Measurements from ENCODE around the gene SLC6A9. TPM values are rescaled to one million over a fixed set of nuclear protein-coding genes. Genes with fewer than 3 reads are reported as not detected.

Gene SLC6A9
- total RNA-seq, 2 experiments from 2014 or later, result 1.9 to 2.3 TPM

GRCh38 chr1:44047131-44047530 is 15.9 kb upstream of the SLC6A9 start:
- ATAC-seq, result no peak

GRCh38 chr1:44045064-44045463 is 13.8 kb upstream of the SLC6A9 start:
- Mint-ChIP-seq H3K27me3 (ENCODE audit: low read depth) (peaks cover 19% of the 10 kb centered on the region), H3K36me3 (ENCODE audit: low read depth) (no peaks in the 10 kb centered on the region), H3K27ac (no peak overlapping the region), H3K4me1 (ENCODE audit: low read depth) (peaks cover 11% of the 10 kb centered on the region), H3K4me3 (no peak overlapping the region), H3K9me3 (ENCODE audit: insufficient read depth) (no peaks in the 10 kb centered on the region)
- ATAC-seq (no peak), DNase-seq (no peak)
- POLR2A ChIA-PET, result no interaction called here
- CTCF ChIA-PET, result interaction anchor here (1.1 to 4.8 kb wide), 4 partner anchors 9 to 282 kb away, joined by 3 to 31 read pairs (median 12); no protein-coding TSS in a partner anchor

More at GRCh38 chr1:44047131-44047530, 15.9 kb upstream of the SLC6A9 start:
- no peaks in the 10 kb centered on the region for H3K9me3 Mint-ChIP-seq (ENCODE audit: insufficient read depth)
- CTCF ChIA-PET, result interaction anchor here (0.6 to 4.9 kb wide), 11 partner anchors 9 to 520 kb away, joined by 3 to 74 read pairs (median 8); no protein-coding TSS in a partner anchor
- H3K36me3 Mint-ChIP-seq (ENCODE audit: low read depth), result no peaks in the 10 kb centered on the region
- POLR2A ChIA-PET, result no interaction called here
- no peak overlapping the region for H3K27ac Mint-ChIP-seq
- H3K4me3 Mint-ChIP-seq, result no peak overlapping the region
- no peak for DNase-seq
- H3K27me3 Mint-ChIP-seq (ENCODE audit: low read depth), result peaks cover 20% of the 10 kb centered on the region
- peaks cover 11% of the 10 kb centered on the region for H3K4me1 Mint-ChIP-seq (ENCODE audit: low read depth)

GRCh38 chr1:44044071-44044801 is 13.0 kb upstream of the SLC6A9 start:
- POLR2A ChIA-PET, result no interaction called here
- no peak overlapping the region for H3K27ac Mint-ChIP-seq
- H3K27me3 Mint-ChIP-seq (ENCODE audit: low read depth), result peaks cover 23% of the 10 kb centered on the region
- H3K4me3 Mint-ChIP-seq, result no peak overlapping the region
- peaks cover 11% of the 10 kb centered on the region for H3K4me1 Mint-ChIP-seq (ENCODE audit: low read depth)
- no peaks in the 10 kb centered on the region for H3K9me3 Mint-ChIP-seq (ENCODE audit: insufficient read depth)
- DNase-seq, result no peak
- CTCF ChIA-PET, result interaction anchor here (1.2 to 3.5 kb wide), 2 partner anchors 8 to 39 kb away, joined by 5 to 19 read pairs; no protein-coding TSS in a partner anchor
- H3K36me3 Mint-ChIP-seq (ENCODE audit: low read depth), result no peaks in the 10 kb centered on the region
- no peak for ATAC-seq

GRCh38 chr1:44043176-44044070 is 12.2 kb upstream of the SLC6A9 start:
- H3K36me3 Mint-ChIP-seq (ENCODE audit: low read depth), result no peaks in the 10 kb centered on the region
- H3K9me3 Mint-ChIP-seq (ENCODE audit: insufficient read depth), result no peaks in the 10 kb centered on the region
- H3K4me3 Mint-ChIP-seq, result no peak overlapping the region
- CTCF ChIA-PET, result interaction anchor here (3.5 kb wide), 1 partner anchor 38 kb away, joined by 19 read pairs; no protein-coding TSS in a partner anchor
- no peak overlapping the region for H3K27ac Mint-ChIP-seq
- peaks cover 20% of the 10 kb centered on the region for H3K27me3 Mint-ChIP-seq (ENCODE audit: low read depth)
- ATAC-seq (no peak), DNase-seq (no peak)
- POLR2A ChIA-PET, result interaction anchor here (1.0 kb wide), 1 partner anchor 29 kb away, joined by 3 read pairs; no protein-coding TSS in a partner anchor
- peaks cover 11% of the 10 kb centered on the region for H3K4me1 Mint-ChIP-seq (ENCODE audit: low read depth)

- Mint-ChIP-seq H3K4me1 (ENCODE audit: low read depth) (no peaks in the 10 kb centered on the region), H3K27ac (no peak overlapping the region), H3K4me3 (no peak overlapping the region), H3K9me3 (ENCODE audit: insufficient read depth) (no peaks in the 10 kb centered on the region), H3K36me3 (ENCODE audit: low read depth) (no peaks in the 10 kb centered on the region), H3K27me3 (ENCODE audit: low read depth) (peaks cover 16% of the 10 kb centered on the region)
- ChIA-PET POLR2A (no interaction called here), CTCF (interaction anchor here (0.9 to 2.6 kb wide), 4 partner anchors 8 to 106 kb away, joined by 5 to 20 read pairs (median 6); partner anchors contain the start of genes ARTN and SLC6A9)
- DNase-seq, result no peak
- ATAC-seq, result no peak
Measured at GRCh38 chr1:44040846-44041245, 9.6 kb upstream of the SLC6A9 start.

- DNase-seq, result no peak
- CTCF ChIA-PET, result interaction anchor here (0.9 to 2.6 kb wide), 4 partner anchors 9 to 106 kb away, joined by 5 to 20 read pairs (median 6); partner anchors contain the start of genes ARTN and SLC6A9
- Mint-ChIP-seq H3K4me1 (ENCODE audit: low read depth) (no peaks in the 10 kb centered on the region), H3K9me3 (ENCODE audit: insufficient read depth) (no peaks in the 10 kb centered on the region), H3K4me3 (no peak overlapping the region), H3K36me3 (ENCODE audit: low read depth) (no peaks in the 10 kb centered on the region), H3K27ac (no peak overlapping the region), H3K27me3 (ENCODE audit: low read depth) (peaks cover 14% of the 10 kb centered on the region)
- POLR2A ChIA-PET, result no interaction called here
- no peak for ATAC-seq
Measured at GRCh38 chr1:44040418-44040817, 9.2 kb upstream of the SLC6A9 start.

GRCh38 chr1:44038876-44039657 is 7.8 kb upstream of the SLC6A9 start:
- no peak overlapping the region for H3K4me3 Mint-ChIP-seq

GRCh38 chr1:44037154-44037553 is 5.9 kb upstream of the SLC6A9 start:
- Mint-ChIP-seq H3K9me3 (ENCODE audit: insufficient read depth) (no peaks in the 10 kb centered on the region), H3K27me3 (ENCODE audit: low read depth) (peaks cover 11% of the 10 kb centered on the region), H3K27ac (no peak overlapping the region), H3K36me3 (ENCODE audit: low read depth) (no peaks in the 10 kb centered on the region), H3K4me1 (ENCODE audit: low read depth) (peaks cover 9% of the 10 kb centered on the region), H3K4me3 (no peak overlapping the region)
- ATAC-seq, result peak; percentile 16
- ChIA-PET POLR2A (no interaction called here), CTCF (interaction anchor here (0.8 to 7.1 kb wide), 20 partner anchors 7 to 507 kb away, joined by 3 to 107 read pairs (median 6); partner anchors contain the start of genes ATP6V0B and PTPRF)
- no peak for DNase-seq

More at GRCh38 chr1:44038876-44039657, 7.8 kb upstream of the SLC6A9 start:
- H3K27ac Mint-ChIP-seq, result no peak overlapping the region
- H3K9me3 Mint-ChIP-seq (ENCODE audit: insufficient read depth), result no peaks in the 10 kb centered on the region
- ATAC-seq, result no peak
- ChIA-PET CTCF (interaction anchor here (2.0 to 2.6 kb wide), 2 partner anchors 10 to 33 kb away, joined by 5 to 20 read pairs; no protein-coding TSS in a partner anchor), POLR2A (no interaction called here)
- DNase-seq, result no peak
- no peaks in the 10 kb centered on the region for H3K36me3 Mint-ChIP-seq (ENCODE audit: low read depth)
- H3K27me3 Mint-ChIP-seq (ENCODE audit: low read depth), result peaks cover 14% of the 10 kb centered on the region
- H3K4me1 Mint-ChIP-seq (ENCODE audit: low read depth), result no peaks in the 10 kb centered on the region

- peak; percentile 70 for ATAC-seq
- ChIA-PET POLR2A (no interaction called here), CTCF (interaction anchor here (0.8 to 7.1 kb wide), 23 partner anchors 8 to 506 kb away, joined by 3 to 107 read pairs (median 5); partner anchors contain the start of genes ATP6V0B and PTPRF)
- Mint-ChIP-seq H3K36me3 (ENCODE audit: low read depth) (no peaks in the 10 kb centered on the region), H3K27me3 (ENCODE audit: low read depth) (peaks cover 11% of the 10 kb centered on the region), H3K9me3 (ENCODE audit: insufficient read depth) (no peaks in the 10 kb centered on the region), H3K27ac (no peak overlapping the region), H3K4me1 (ENCODE audit: low read depth) (peaks cover 10% of the 10 kb centered on the region), H3K4me3 (no peak overlapping the region)
- DNase-seq, result peak; percentile 77
Measured at GRCh38 chr1:44036409-44037139, 5.3 kb upstream of the SLC6A9 start.

GRCh38 chr1:44035726-44036408 is 4.6 kb upstream of the SLC6A9 start:
- no peak overlapping the region for H3K27ac Mint-ChIP-seq
- DNase-seq (no peak), ATAC-seq (no peak)
- H3K4me1 Mint-ChIP-seq (ENCODE audit: low read depth), result peaks cover 16% of the 10 kb centered on the region
- H3K27me3 Mint-ChIP-seq (ENCODE audit: low read depth), result peaks cover 8% of the 10 kb centered on the region
- ChIA-PET POLR2A (interaction anchor here (0.6 kb wide), 1 partner anchor 22 kb away, joined by 3 read pairs; no protein-coding TSS in a partner anchor), CTCF (interaction anchor here (0.9 to 7.1 kb wide), 19 partner anchors 9 to 506 kb away, joined by 3 to 107 read pairs (median 7); partner anchors contain the start of genes ATP6V0B and PTPRF)
- H3K36me3 Mint-ChIP-seq (ENCODE audit: low read depth), result no peaks in the 10 kb centered on the region
- no peaks in the 10 kb centered on the region for H3K9me3 Mint-ChIP-seq (ENCODE audit: insufficient read depth)
- H3K4me3 Mint-ChIP-seq, result no peak overlapping the region

Data from activated CD8-positive, alpha-beta T cell treated with anti-CD3 and anti-CD28 coated beads, Interleukin-2, amount 10 ng/mL, durations not matched to agents 7 days and 5 days (primary cell).